Esophagus muscularis mucosa (tissue), 4 donors: ENCODE results near the gene RBM14. TPM values are rescaled to one million over a fixed set of nuclear protein-coding genes. Genes with fewer than 3 reads are reported as not detected.

Experiments
- DNase-seq: peaks from one replicate; pipeline ENCODE4 v3.0.0-alpha.2; 2017; ENCODE audit errors: extremely low spot score
- H3K27ac ChIP-seq, 4 donors: fragments of 200-600 bp; sonication (generic); replicated peaks in 1 of 4; 1 replicate in 3 of 4; 2 replicates in 1 of 4; pipeline ENCODE4 v1.5.1; 2016 to 2019; ENCODE audit warnings: mild to moderate bottlenecking in 1 of 4
- H3K27me3 ChIP-seq, 4 donors: fragments of 200-600 bp; sonication (generic); one replicate each; pipeline versions ENCODE4 v1.5.1 to v1.6.0; 2016 to 2019
- H3K36me3 ChIP-seq, 4 donors: fragments of 200-600 bp; sonication (generic); one replicate each; pipeline ENCODE4 v1.5.1; 2016 to 2019
- H3K4me1 ChIP-seq, 4 donors: fragments of 200-600 bp; sonication (generic); one replicate each; pipeline ENCODE4 v1.5.1; 2016 to 2019
- H3K4me3 ChIP-seq, 4 donors: fragments of 200-600 bp; sonication (generic); 1 replicate in 2 of 4; 2 replicates in 2 of 4; pipeline ENCODE4 v1.5.1; 2016 to 2019; ENCODE audit warnings: mild to moderate bottlenecking in 4 of 4, moderate library complexity in 1 of 4
- H3K9me3 ChIP-seq, 4 donors: fragments of 200-600 bp; sonication (generic); 1 replicate in 3 of 4; 2 replicates in 1 of 4; pipeline ENCODE4 v1.5.1; 2016 to 2019
- EP300 ChIP-seq: sonication (generic); formaldehyde crosslinking; IDR thresholded peaks from one replicate; pipeline ENCODE4 v1.6.1; 2017; ENCODE audit warnings: antibody characterized with exemption
- POLR2A ChIP-seq: fragments of 450-650 bp; IDR thresholded peaks from one replicate; pipeline ENCODE4 v1.6.1; 2017; ENCODE audit warnings: antibody characterized with exemption, moderate library complexity, mild to moderate bottlenecking, low read depth
- POLR2AphosphoS5 ChIP-seq, 2 donors: sonication (generic); formaldehyde crosslinking; IDR thresholded peaks; one replicate each; pipeline ENCODE4 v1.6.1; 2017; ENCODE audit warnings: antibody characterized with exemption in 2 of 2
- WGBS: methylation state at CpG from one replicate; pipeline ENCODE4 v1.1.5; 2018; 5-methylcytosine and 5-hydroxymethylcytosine counted together
- intact Hi-C: fragments of 100-400 bp; cut with DNase I; formaldehyde crosslinking; loops from one replicate; pipeline ENCODE4 v1.15.1; 2023
- total RNA-seq, 4 donors: library from RNA; depleted of rRNA; stranded (reverse); fragments of >200 nt; gene quantifications; one replicate each; pipeline versions ENCODE4 v1.1.0 to v1.2.1, GENCODE V29; 2016
- TF ChIP-seq, protein P1 (sequence below), 3 experiments: fragments of 200-600 bp in 2 of 3; fragments of 450-650 bp in 1 of 3; sonication (generic) in 2 of 3; IDR thresholded peaks; one replicate each; pipeline ENCODE4 v1.5.1; 2017 to 2019; ENCODE audit warnings: antibody characterized with exemption in 3 of 3, mild to moderate bottlenecking in 2 of 3, moderate library complexity in 1 of 3

RBM14 gene
- total RNA-seq, 4 donors from 2014 or later: 30.5 to 41.7 (median 34.9) TPM

DNA sequence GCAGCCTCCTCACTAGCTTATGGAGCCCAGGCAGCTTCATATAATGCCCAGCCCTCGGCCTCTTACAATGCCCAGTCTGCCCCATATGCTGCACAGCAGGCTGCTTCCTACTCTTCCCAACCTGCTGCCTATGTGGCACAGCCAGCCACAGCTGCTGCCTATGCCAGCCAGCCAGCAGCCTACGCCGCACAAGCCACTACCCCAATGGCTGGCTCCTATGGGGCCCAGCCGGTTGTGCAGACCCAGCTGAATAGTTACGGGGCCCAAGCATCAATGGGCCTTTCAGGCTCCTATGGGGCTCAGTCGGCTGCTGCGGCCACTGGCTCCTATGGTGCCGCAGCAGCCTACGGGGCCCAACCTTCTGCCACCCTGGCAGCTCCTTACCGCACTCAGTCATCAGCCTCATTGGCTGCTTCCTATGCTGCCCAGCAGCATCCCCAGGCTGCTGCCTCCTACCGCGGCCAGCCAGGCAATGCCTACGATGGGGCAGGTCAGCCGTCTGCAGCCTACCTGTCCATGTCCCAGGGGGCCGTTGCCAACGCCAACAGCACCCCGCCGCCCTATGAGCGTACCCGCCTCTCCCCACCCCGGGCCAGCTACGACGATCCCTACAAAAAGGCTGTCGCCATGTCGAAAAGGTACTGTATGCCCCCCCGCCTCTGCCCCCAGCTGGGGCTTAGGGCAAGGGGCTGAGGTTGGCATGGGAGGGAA, 8.8 kb downstream of the RBM14 start:
- peak overlapping the region; percentile 92 to 99 (median 99) for H3K27ac ChIP-seq
- H3K9me3 ChIP-seq: no peaks in the 10 kb centered on the region
- DNase-seq: no peak
- peaks cover 48 to 90% (median 67%) of the 10 kb centered on the region in 4 donors for H3K4me1 ChIP-seq
- intact Hi-C loops: no loop called here
- H3K27me3 ChIP-seq: no peaks in the 10 kb centered on the region
- WGBS: 94% methylated on average over 20 of the region's 26 CpGs
- TF ChIP-seq POLR2AphosphoS5 (IDR thresholded peaks at IDR 0.05): no peak
- TF ChIP-seq POLR2A: no peak
- no peak for TF ChIP-seq EP300
- peaks cover 43 to 81% (median 67%) of the 10 kb centered on the region in 4 donors for H3K36me3 ChIP-seq
- no peak overlapping the region for H3K4me3 ChIP-seq

DNA sequence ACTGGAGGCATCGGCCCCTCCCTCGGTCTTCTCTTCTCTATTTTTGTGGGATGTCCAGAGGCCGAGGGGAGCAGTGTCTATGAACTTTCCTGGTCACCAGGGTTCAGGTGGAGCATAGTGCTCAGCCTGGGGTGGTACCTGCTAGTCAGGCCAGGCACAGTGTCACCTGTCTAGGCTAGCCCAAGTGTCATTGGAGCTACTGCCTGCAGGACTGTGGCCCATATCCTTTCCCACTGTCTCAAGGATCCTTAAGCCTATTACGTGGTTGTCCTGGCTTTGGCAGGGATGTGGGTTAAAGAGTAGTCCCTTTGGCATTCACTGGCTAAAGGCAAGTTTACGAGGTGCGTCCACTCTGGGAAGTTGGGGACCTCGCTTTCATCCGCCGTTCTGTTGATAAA, 9.3 kb downstream of the RBM14 start:
- intact Hi-C loops: no loop called here
- no peaks in the 10 kb centered on the region for H3K27me3 ChIP-seq
- H3K36me3 ChIP-seq: peaks cover 43 to 84% (median 69%) of the 10 kb centered on the region in 4 donors
- TF ChIP-seq POLR2AphosphoS5 (IDR thresholded peaks at IDR 0.05) (no peak), POLR2A (no peak), EP300 (no peak)
- TF ChIP-seq, protein P1, sequence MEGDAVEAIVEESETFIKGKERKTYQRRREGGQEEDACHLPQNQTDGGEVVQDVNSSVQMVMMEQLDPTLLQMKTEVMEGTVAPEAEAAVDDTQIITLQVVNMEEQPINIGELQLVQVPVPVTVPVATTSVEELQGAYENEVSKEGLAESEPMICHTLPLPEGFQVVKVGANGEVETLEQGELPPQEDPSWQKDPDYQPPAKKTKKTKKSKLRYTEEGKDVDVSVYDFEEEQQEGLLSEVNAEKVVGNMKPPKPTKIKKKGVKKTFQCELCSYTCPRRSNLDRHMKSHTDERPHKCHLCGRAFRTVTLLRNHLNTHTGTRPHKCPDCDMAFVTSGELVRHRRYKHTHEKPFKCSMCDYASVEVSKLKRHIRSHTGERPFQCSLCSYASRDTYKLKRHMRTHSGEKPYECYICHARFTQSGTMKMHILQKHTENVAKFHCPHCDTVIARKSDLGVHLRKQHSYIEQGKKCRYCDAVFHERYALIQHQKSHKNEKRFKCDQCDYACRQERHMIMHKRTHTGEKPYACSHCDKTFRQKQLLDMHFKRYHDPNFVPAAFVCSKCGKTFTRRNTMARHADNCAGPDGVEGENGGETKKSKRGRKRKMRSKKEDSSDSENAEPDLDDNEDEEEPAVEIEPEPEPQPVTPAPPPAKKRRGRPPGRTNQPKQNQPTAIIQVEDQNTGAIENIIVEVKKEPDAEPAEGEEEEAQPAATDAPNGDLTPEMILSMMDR (IDR thresholded peaks at IDR 0.05): no peak
- H3K9me3 ChIP-seq: no peaks in the 10 kb centered on the region
- peak overlapping the region in 2 of 4 donors; percentile 92 to 99 for H3K27ac ChIP-seq
- WGBS: 82% methylated on average over 8 of the region's 9 CpGs
- H3K4me3 ChIP-seq: no peak overlapping the region
- no peak for DNase-seq
- peaks cover 43 to 85% (median 62%) of the 10 kb centered on the region in 4 donors for H3K4me1 ChIP-seq

DNA sequence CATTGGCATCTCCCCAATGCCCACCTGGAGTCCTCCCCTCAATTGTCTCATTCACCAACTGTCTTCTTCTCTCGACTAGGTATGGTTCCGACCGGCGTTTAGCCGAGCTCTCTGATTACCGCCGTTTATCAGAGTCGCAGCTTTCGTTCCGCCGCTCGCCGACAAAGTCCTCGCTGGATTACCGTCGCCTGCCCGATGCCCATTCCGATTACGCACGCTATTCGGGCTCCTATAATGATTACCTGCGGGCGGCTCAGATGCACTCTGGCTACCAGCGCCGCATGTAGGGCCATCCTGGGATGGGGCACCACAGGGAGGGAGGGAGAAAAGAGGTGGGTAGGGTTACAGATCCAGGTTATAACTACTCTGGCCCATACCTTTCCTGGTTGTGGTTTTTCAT, 10.0 kb downstream of the RBM14 start:
- Histone ChIP-seq H3K4me3 (no peak overlapping the region), H3K27me3 (no peaks in the 10 kb centered on the region), H3K9me3 (no peaks in the 10 kb centered on the region), H3K27ac (peak overlapping the region in 2 of 4 donors; percentile 12 to 99), H3K36me3 (peaks cover 43 to 83% (median 71%) of the 10 kb centered on the region in 4 donors), H3K4me1 (peaks cover 37 to 82% (median 57%) of the 10 kb centered on the region in 4 donors)
- intact Hi-C loops: no loop called here
- no peak for TF ChIP-seq POLR2A
- no peak for DNase-seq
- 96% methylated on average over 25 of the region's 25 CpGs for WGBS

DNA sequence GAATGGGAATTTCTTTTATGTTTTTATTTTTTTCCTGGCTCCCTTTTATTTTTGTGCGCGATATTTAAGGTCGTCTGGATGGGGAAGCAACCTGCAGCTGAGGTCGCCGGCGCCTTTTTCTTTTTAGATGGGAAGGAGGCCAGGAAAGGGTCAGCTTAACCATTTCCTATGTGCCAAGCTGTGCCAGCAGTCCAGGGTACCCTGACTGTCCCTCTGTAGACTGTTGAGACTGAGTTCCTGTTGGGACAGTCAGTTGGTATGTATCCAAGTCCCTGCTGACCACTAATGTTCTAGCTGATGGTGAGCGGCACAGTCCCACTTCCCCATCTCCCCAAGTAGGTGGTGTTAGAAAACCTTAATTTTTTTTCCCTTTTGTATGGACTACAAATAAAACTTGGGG, 10.5 kb downstream of the RBM14 start:
- Histone ChIP-seq H3K4me1 (peaks cover 31 to 82% (median 56%) of the 10 kb centered on the region in 4 donors), H3K36me3 (peaks cover 43 to 78% (median 71%) of the 10 kb centered on the region in 4 donors), H3K9me3 (no peaks in the 10 kb centered on the region), H3K4me3 (no peak overlapping the region), H3K27me3 (no peaks in the 10 kb centered on the region), H3K27ac (peak overlapping the region in 3 of 4 donors; percentile 12 to 99 (median 23))
- no peak for TF ChIP-seq POLR2A
- no peak for TF ChIP-seq POLR2AphosphoS5 (IDR thresholded peaks at IDR 0.05)
- TF ChIP-seq EP300: no peak
- TF ChIP-seq, protein P1 (IDR thresholded peaks at IDR 0.05): no peak
- 80% methylated on average over 7 of the region's 7 CpGs for WGBS
- intact Hi-C loops: no loop called here
- no peak for DNase-seq

DNA sequence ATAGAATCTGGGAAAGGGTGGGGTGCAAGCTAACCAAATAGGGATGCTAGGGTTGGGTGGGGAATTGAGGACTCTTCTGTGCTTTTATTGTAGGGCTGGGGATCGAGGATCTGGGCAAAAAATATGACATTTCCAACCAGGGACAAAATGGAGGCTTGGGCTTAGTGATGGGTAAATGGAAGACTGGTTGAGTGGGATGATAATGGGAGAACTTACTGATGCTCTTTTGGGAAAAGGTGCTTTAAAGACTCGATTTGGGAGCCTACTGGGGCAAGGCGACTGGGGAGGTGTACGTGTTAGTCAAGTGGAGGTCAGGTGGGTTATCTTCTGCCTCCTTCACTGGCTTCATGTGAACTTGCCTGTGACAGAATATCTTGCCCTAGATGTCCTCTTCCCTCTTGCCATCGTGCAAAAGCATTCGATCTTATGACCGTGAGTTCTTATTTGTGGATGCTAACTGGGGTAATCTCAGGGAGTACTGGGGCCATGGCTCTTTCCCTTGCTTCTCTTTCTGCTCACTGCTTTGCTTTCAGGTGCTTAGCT, 11.7 kb downstream of the RBM14 start:
- TF ChIP-seq POLR2AphosphoS5 (IDR thresholded peaks at IDR 0.05): no peak
- TF ChIP-seq POLR2A: no peak
- TF ChIP-seq, protein P1 (IDR thresholded peaks at IDR 0.05): no peak
- no peak for TF ChIP-seq EP300
- Histone ChIP-seq H3K36me3 (peaks cover 43 to 72% (median 71%) of the 10 kb centered on the region in 4 donors), H3K27me3 (no peaks in the 10 kb centered on the region), H3K4me1 (peaks cover 19 to 81% (median 55%) of the 10 kb centered on the region in 4 donors), H3K27ac (peak overlapping the region in 2 of 4 donors; percentile 17 to 99), H3K9me3 (no peaks in the 10 kb centered on the region), H3K4me3 (no peak overlapping the region)
- 88% methylated on average over 7 of the region's 7 CpGs for WGBS
- no peak for DNase-seq
- intact Hi-C loops: no loop called here
